Keratinocyte (primary cell): ENCODE measurements around the gene ITGA7.

Experiments
- EZH2 ChIP-seq: IDR thresholded peaks from one replicate; pipeline ENCODE4 v1.6.1; 2012; ENCODE audit warnings: inconsistent platforms, mild to moderate bottlenecking, low read length, moderate library complexity
- TF ChIP-seq, protein P1 (sequence below), 3 experiments: IDR thresholded peaks in 1 of 3; conservative IDR thresholded peaks in 1 of 3; optimal IDR thresholded peaks in 1 of 3; 2 replicates in 2 of 3; 3 replicates in 1 of 3; pipeline versions ENCODE3 to v1.5.1; 2011; ENCODE audit warnings: low read length in 3 of 3, mild to moderate bottlenecking in 3 of 3, moderate library complexity in 2 of 3, control low read depth in 1 of 3, inconsistent platforms in 1 of 3; ENCODE audit not compliant: insufficient read depth in 2 of 3; ENCODE audit errors: extremely low read depth in 1 of 3

DNA sequence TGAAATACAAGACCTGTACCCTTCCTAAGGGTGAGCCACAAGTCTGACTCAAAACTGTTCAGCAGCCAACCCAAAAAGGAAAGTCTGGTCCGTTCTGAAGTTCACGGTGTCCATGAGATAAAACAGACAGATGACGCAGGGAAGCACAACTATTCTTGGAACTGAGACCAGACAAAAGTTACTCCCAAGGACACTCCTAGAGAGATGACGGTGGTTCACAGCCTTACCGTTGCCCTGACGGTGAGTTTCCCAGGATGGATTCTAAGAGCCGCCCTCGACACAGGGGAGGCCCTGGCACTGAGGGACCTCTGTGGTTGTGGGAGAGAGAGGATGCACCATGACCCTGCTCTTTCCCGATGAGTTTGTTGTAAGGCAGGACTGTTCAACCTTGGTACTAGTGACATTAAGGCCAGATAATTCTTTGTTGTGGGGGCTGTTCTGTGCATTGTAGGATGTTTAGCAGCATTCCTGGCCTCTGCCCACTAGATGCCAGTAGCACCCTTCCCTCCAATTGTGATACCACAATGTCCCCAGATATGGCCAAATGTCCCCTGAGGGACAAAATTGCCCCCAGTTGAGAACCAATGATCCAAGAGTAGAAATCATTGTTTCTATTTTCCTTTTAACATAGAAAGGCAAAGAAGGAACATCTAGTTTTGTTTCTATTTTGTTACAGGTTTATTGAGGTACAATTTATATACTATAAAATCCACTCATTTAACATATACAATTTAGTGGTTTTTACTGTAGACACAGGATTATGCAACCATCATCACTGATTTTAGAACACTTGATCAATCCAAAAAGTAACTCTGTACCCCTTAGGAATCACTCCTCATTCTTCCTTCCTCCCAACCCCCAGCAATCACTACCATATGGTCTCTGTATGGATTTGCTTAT is 48.0 kb downstream of the ITGA7 start:
- TF ChIP-seq, protein P1, sequence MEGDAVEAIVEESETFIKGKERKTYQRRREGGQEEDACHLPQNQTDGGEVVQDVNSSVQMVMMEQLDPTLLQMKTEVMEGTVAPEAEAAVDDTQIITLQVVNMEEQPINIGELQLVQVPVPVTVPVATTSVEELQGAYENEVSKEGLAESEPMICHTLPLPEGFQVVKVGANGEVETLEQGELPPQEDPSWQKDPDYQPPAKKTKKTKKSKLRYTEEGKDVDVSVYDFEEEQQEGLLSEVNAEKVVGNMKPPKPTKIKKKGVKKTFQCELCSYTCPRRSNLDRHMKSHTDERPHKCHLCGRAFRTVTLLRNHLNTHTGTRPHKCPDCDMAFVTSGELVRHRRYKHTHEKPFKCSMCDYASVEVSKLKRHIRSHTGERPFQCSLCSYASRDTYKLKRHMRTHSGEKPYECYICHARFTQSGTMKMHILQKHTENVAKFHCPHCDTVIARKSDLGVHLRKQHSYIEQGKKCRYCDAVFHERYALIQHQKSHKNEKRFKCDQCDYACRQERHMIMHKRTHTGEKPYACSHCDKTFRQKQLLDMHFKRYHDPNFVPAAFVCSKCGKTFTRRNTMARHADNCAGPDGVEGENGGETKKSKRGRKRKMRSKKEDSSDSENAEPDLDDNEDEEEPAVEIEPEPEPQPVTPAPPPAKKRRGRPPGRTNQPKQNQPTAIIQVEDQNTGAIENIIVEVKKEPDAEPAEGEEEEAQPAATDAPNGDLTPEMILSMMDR (optimal IDR thresholded peaks at IDR 0.05 in 1 of 3, IDR thresholded peaks at IDR 0.05 in 1 of 3, conservative IDR thresholded peaks at IDR 0.05 in 1 of 3; ENCODE audit: extremely low read depth in 1 of 3, insufficient read depth in 2 of 3, low read length in 3 of 3), result peak; percentile 14 to 49 (median 14)
- no peak for TF ChIP-seq EZH2
